PC-9 (cell line): ENCODE data around the gene P4HA1.

ENCODE experiments used
- EZH2 ChIP-seq: fragments of 200-600 bp; sonication (generic); IDR thresholded peaks from 2 replicates; pipeline ENCODE4 v1.8.0; 2017; ENCODE audit warnings: antibody characterized with exemption, low read depth
- TF ChIP-seq, protein P1 (sequence below): fragments of 200-600 bp; sonication (generic); conservative IDR thresholded peaks from 2 replicates; pipeline ENCODE4 v1.6.1; 2017; ENCODE audit warnings: mixed run types, antibody characterized with exemption, mild to moderate bottlenecking, moderate library complexity

DNA sequence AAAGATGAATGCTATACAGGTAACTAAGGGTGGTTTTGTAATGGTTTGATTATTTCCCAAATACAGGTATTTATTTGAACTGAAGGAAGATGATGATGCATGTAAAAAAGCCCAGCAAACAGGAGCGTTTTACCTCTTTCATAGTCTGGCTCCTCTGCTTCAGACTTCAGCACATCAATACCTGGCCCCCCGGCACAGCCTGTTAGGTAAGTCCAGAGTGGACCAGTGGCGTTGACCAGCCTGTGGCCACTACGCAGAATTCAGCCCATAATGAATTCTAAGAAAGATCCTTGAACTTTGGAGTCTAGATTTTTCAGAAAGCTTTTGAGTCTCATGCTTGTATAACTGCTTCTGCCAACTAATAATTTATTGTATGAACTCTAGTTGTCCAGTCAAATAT, 23.3 kb upstream of the P4HA1 start:
- TF ChIP-seq, protein P1, sequence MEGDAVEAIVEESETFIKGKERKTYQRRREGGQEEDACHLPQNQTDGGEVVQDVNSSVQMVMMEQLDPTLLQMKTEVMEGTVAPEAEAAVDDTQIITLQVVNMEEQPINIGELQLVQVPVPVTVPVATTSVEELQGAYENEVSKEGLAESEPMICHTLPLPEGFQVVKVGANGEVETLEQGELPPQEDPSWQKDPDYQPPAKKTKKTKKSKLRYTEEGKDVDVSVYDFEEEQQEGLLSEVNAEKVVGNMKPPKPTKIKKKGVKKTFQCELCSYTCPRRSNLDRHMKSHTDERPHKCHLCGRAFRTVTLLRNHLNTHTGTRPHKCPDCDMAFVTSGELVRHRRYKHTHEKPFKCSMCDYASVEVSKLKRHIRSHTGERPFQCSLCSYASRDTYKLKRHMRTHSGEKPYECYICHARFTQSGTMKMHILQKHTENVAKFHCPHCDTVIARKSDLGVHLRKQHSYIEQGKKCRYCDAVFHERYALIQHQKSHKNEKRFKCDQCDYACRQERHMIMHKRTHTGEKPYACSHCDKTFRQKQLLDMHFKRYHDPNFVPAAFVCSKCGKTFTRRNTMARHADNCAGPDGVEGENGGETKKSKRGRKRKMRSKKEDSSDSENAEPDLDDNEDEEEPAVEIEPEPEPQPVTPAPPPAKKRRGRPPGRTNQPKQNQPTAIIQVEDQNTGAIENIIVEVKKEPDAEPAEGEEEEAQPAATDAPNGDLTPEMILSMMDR = no peak
- no peak for TF ChIP-seq EZH2
